Caco-2 (cell line): ENCODE data around the gene CTSL. TPM values are rescaled to one million over a fixed set of nuclear protein-coding genes. Genes with fewer than 3 reads are reported as not detected.

Experiments
- BruUV-seq: library from RNA; stranded (reverse); fragments of 400-500 nt; replicated peaks from 2 replicates; lab custom pipeline; 2021; lab: Mats Ljungman, UMichigan
- CTCF ChIA-PET: fragments of 300-600 bp; sonication (Branson Sonifier 250); formaldehyde crosslinking; loops from one replicate; lab custom pipeline; 2022; ENCODE audit warnings: antibody characterized with exemption; lab: Charles Lee
- POLR2A ChIA-PET: fragments of 300-600 bp; sonication (Branson Sonifier 250); formaldehyde crosslinking; loops from one replicate; lab custom pipeline; 2022; ENCODE audit warnings: antibody characterized with exemption; lab: Charles Lee
- DNase-seq, 2 experiments: peaks; one replicate each; pipeline versions ENCODE4 v3.0.0 to v3.0.0-alpha.2; 2020 to 2022
- H3K27me3 ChIP-seq: replicated peaks from 2 replicates; pipeline ENCODE4 v1.6.0; 2011; ENCODE audit warnings: low read length; ENCODE audit not compliant: control insufficient read depth, insufficient read depth
- H3K36me3 ChIP-seq: 2 replicates; pipeline ENCODE4 v1.5.1; 2011; ENCODE audit warnings: low read length; ENCODE audit not compliant: control insufficient read depth, insufficient read depth
- H3K4me1 ChIP-seq: fragments of 250-450 bp; sonication (Bioruptor Pico); 2 replicates; pipeline ENCODE4 v1.5.1; 2020; ENCODE audit warnings: mild to moderate bottlenecking
- H3K4me3 ChIP-seq: 2 replicates; pipeline ENCODE4 v1.5.1; 2011; ENCODE audit warnings: low read depth, mild to moderate bottlenecking, control low read depth, low read length
- H3K9me3 ChIP-seq: fragments of 250-450 bp; sonication (Bioruptor Pico); 2 replicates; pipeline ENCODE4 v1.5.1; 2020; ENCODE audit warnings: mild to moderate bottlenecking, moderate library complexity
- H3K27ac Mint-ChIP-seq: one replicate; pipeline ENCODE4 v1.8.0; 2022; ENCODE audit warnings: mixed read lengths; ENCODE audit not compliant: unreplicated experiment
- H3K27me3 Mint-ChIP-seq: one replicate; pipeline ENCODE4 v1.8.0; 2022; ENCODE audit warnings: mixed read lengths; ENCODE audit not compliant: insufficient read depth, unreplicated experiment
- H3K36me3 Mint-ChIP-seq: one replicate; pipeline ENCODE4 v1.8.0; 2022; ENCODE audit warnings: mild to moderate bottlenecking, mixed read lengths; ENCODE audit not compliant: insufficient read depth, unreplicated experiment
- H3K4me1 Mint-ChIP-seq: one replicate; pipeline ENCODE4 v1.8.0; 2022; ENCODE audit warnings: low read depth, mixed read lengths; ENCODE audit not compliant: unreplicated experiment
- H3K4me3 Mint-ChIP-seq: one replicate; pipeline ENCODE4 v1.8.0; 2022; ENCODE audit warnings: mild to moderate bottlenecking, moderate library complexity, mixed read lengths; ENCODE audit not compliant: unreplicated experiment
- H3K9me3 Mint-ChIP-seq: one replicate; pipeline ENCODE4 v1.8.0; 2022; ENCODE audit warnings: mixed read lengths; ENCODE audit not compliant: unreplicated experiment
- intact Hi-C: fragments of 100-400 bp; cut with micrococcal nuclease; formaldehyde crosslinking; loops from one replicate; pipeline ENCODE4 v1.10.0; 2022; ENCODE audit not compliant: unreplicated experiment
- total RNA-seq: library from RNA; stranded (reverse); gene quantifications from 2 replicates; pipeline ENCODE4 v1.2.3, GENCODE V29; 2022
- TF ChIP-seq, protein P1 (sequence below), 2 experiments: fragments of 200-600 bp in 1 of 2; IDR thresholded peaks; 1 replicate in 1 of 2; 2 replicates in 1 of 2; pipeline versions ENCODE4 v1.5.1 to v1.8.0; 2011 to 2022; ENCODE audit warnings: antibody characterized with exemption in 1 of 2, control low read depth in 1 of 2, inconsistent platforms in 1 of 2, low read depth in 1 of 2, low read length in 1 of 2, mild to moderate bottlenecking in 1 of 2, moderate library complexity in 1 of 2; ENCODE audit not compliant: insufficient read depth in 1 of 2, severe bottlenecking in 1 of 2, unreplicated experiment in 1 of 2

The CTSL gene
- total RNA-seq, 1 experiment from 2014 or later: 50.1 TPM

DNA sequence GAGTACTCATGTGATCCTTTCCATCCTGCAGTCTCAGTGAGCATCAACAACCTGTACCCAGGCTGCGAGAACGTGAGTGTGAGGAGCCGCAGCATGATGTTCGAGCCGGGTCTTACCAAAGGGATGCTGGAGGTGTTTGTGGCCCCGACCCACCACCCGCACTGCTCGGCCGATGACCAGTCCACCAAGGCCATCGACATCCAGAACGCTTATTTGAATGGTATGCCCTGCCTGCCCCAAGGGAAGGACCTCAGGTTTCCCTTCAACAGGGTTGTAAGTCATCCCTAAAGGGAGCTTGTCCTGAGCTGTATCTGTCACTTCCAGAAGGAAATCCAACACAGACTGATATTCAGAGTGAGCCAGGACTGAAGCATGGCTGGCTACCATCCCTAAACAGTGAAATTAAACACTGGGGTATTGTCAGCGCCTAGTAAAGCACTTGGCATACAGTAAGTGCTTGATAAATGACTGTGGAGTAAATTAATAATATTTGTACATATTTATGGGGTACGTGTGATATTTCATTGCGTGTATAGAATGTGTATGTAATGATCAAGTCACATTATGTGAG lies 39.3 kb upstream of the CTSL start:
- Mint-ChIP-seq H3K9me3 (no peaks in the 10 kb centered on the region), H3K27me3 (no peaks in the 10 kb centered on the region), H3K36me3 (peaks cover 21% of the 10 kb centered on the region), H3K4me3 (no peak overlapping the region), H3K27ac (no peak overlapping the region), H3K4me1 (no peaks in the 10 kb centered on the region)
- CTCF ChIA-PET: no interaction called here
- Histone ChIP-seq H3K27me3 (no peaks in the 10 kb centered on the region), H3K4me1 (no peaks in the 10 kb centered on the region), H3K4me3 (no peak overlapping the region), H3K9me3 (no peaks in the 10 kb centered on the region), H3K36me3 (no peaks in the 10 kb centered on the region; the same call in 1 of the 2 replicates)
- DNase-seq: no peak
- BruUV-seq: no TSS peak
- intact Hi-C loops: no loop called here
- POLR2A ChIA-PET: no interaction called here
- TF ChIP-seq, protein P1, sequence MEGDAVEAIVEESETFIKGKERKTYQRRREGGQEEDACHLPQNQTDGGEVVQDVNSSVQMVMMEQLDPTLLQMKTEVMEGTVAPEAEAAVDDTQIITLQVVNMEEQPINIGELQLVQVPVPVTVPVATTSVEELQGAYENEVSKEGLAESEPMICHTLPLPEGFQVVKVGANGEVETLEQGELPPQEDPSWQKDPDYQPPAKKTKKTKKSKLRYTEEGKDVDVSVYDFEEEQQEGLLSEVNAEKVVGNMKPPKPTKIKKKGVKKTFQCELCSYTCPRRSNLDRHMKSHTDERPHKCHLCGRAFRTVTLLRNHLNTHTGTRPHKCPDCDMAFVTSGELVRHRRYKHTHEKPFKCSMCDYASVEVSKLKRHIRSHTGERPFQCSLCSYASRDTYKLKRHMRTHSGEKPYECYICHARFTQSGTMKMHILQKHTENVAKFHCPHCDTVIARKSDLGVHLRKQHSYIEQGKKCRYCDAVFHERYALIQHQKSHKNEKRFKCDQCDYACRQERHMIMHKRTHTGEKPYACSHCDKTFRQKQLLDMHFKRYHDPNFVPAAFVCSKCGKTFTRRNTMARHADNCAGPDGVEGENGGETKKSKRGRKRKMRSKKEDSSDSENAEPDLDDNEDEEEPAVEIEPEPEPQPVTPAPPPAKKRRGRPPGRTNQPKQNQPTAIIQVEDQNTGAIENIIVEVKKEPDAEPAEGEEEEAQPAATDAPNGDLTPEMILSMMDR (IDR thresholded peaks at IDR 0.05; ENCODE audit: insufficient read depth in 1 of 2, low read depth in 1 of 2, low read length in 1 of 2, severe bottlenecking in 1 of 2, unreplicated experiment in 1 of 2): no peak

DNA sequence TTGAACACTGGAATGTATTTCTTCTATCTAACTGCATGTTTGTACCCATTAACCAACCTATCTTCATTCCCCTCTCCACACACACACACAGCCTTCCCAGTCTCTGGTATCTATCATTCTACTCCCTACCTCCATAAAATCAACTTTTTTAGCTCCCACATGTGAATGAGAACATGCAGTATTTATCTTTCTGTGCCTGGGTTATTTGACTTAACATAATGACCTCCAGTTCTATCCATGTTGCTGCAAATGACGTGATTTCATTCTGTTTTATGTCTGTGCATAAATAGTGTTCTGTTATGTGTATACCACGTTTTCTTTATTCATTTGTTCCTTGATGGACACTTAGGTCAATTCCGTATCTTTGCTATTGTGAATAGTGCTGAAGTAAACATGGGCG lies 38.7 kb upstream of the CTSL start:
- intact Hi-C loops: no loop called here
- Mint-ChIP-seq H3K4me3 (no peak overlapping the region), H3K27ac (no peak overlapping the region), H3K4me1 (no peaks in the 10 kb centered on the region), H3K27me3 (no peaks in the 10 kb centered on the region), H3K9me3 (no peaks in the 10 kb centered on the region), H3K36me3 (peaks cover 18% of the 10 kb centered on the region)
- Histone ChIP-seq H3K36me3 (no peaks in the 10 kb centered on the region; the same call in 1 of the 2 replicates), H3K4me3 (no peak overlapping the region), H3K4me1 (no peaks in the 10 kb centered on the region), H3K9me3 (no peaks in the 10 kb centered on the region), H3K27me3 (no peaks in the 10 kb centered on the region)
- TF ChIP-seq, protein P1 (IDR thresholded peaks at IDR 0.05; ENCODE audit: insufficient read depth in 1 of 2, low read depth in 1 of 2, low read length in 1 of 2, severe bottlenecking in 1 of 2, unreplicated experiment in 1 of 2): no peak
- ChIA-PET CTCF (no interaction called here), POLR2A (no interaction called here)
- no peak for DNase-seq
- no TSS peak for BruUV-seq

DNA sequence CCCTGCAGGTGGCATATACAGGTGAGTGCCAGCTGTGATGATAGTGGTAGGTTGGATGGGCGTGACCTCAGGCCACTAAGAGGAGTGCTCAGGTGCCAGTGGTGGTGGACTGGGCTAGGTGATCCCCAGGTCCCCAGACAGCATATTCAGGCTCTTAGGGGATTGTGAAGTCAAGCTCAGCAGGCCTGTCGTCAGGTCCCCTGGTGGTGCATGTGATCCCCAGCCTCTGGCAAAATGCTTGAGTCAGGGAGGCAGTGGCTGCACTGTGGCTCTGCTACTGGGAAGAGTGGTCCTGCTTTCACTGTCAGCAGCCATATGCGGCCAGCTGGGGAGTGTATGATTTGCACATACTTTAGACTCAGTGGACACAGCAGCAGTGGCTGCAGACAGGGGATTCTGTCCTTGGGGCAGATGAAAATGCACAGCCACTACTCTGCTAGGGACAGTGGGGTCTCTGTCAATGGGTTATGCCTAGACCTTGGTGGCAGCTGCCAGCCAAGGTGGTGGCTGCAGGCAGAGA lies 31.6 kb upstream of the CTSL start:
- no TSS peak for BruUV-seq
- peak in 1 of 2 experiments; percentile 11 for DNase-seq
- POLR2A ChIA-PET: no interaction called here
- Histone ChIP-seq H3K4me3 (no peak overlapping the region), H3K27me3 (no peaks in the 10 kb centered on the region), H3K36me3 (no peaks in the 10 kb centered on the region; the same call in none of the 2 replicates), H3K4me1 (no peaks in the 10 kb centered on the region), H3K9me3 (no peaks in the 10 kb centered on the region)
- H3K9me3 Mint-ChIP-seq: no peaks in the 10 kb centered on the region
- no peak overlapping the region for H3K27ac Mint-ChIP-seq
- TF ChIP-seq, protein P1 (IDR thresholded peaks at IDR 0.05; ENCODE audit: insufficient read depth in 1 of 2, low read depth in 1 of 2, low read length in 1 of 2, severe bottlenecking in 1 of 2, unreplicated experiment in 1 of 2): no peak
- CTCF ChIA-PET: no interaction called here
- no peaks in the 10 kb centered on the region for H3K4me1 Mint-ChIP-seq
- intact Hi-C loops: no loop called here
- peaks cover 17% of the 10 kb centered on the region for H3K36me3 Mint-ChIP-seq
- H3K27me3 Mint-ChIP-seq: no peaks in the 10 kb centered on the region
- no peak overlapping the region for H3K4me3 Mint-ChIP-seq
